ENCODE results near the gene RAB30.

RAB30 gene

DNA sequence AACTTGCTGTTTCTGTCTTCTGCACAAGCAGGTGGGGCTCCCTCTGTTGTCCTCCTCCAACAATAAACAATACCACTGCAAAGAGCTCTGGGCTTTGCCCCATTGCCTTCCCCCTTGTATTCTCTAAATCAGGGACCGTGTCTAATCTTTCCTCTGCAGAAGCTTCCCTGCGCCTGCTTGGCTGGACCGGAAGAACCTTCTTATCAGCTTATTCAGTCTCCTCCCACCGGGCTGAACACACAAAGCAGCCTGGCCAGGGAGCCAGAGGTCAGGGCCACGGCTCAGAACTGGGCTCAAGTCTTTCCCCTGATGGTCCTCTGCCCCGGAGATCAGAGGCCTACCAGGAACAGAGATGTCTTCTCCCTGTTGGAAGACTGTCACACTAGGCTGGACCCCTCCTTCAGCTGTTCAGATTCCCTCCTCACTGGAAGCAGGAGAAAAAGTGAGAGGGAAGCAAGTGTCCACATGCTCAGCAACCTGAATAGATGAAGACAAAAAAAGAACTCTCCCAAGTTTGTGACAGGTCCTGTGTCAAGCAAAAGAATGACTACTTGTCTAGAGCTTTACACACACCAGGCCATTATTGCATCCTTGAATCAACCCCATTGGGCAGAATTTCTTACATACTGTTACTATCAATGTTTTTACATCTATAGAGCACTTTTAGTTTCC, 63.7 kb downstream of the RAB30 start:
- no peak for DNase-seq

DNA sequence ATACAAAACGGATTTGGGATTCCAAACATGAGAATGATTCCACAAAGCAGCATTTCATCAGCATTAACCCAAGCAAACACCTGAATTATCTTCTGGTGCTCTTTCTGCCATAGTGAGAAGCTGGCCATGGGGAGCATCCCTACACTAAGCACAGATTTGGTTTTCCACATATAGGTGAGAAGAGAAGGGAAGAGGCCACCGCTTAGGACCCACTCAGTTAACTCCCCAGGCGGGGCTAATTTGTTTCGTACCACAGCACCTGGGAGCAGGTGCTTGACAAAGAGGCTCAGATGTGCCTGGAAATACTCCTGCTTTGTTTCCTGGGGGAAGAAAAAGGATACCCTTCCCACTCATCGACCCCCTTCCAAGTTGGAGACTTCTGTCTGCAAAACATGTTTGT, 64.2 kb downstream of the RAB30 start:
- DNase-seq = no peak

DNA sequence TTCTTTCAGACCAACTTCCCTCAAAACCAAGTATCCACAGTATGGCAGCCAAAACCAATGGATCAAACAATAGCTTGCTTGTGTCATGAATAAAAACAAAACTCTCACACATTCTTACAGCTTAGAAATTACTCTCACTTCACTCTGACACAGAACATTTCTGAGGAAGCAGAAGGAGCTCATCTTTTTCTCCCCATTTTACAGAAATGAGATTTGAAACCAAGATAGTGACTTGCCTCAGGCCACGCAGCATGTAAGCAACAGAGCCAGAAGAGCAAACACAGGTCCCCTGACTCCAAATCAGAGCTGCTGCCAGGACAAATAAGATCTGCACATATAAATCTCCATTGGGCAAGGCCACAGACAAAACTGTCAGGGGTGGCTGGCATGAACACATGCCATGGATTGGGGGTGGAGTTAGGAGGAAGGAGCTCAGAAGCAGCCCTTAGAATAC, 64.8 kb downstream of the RAB30 start:
- DNase-seq = no peak

DNA sequence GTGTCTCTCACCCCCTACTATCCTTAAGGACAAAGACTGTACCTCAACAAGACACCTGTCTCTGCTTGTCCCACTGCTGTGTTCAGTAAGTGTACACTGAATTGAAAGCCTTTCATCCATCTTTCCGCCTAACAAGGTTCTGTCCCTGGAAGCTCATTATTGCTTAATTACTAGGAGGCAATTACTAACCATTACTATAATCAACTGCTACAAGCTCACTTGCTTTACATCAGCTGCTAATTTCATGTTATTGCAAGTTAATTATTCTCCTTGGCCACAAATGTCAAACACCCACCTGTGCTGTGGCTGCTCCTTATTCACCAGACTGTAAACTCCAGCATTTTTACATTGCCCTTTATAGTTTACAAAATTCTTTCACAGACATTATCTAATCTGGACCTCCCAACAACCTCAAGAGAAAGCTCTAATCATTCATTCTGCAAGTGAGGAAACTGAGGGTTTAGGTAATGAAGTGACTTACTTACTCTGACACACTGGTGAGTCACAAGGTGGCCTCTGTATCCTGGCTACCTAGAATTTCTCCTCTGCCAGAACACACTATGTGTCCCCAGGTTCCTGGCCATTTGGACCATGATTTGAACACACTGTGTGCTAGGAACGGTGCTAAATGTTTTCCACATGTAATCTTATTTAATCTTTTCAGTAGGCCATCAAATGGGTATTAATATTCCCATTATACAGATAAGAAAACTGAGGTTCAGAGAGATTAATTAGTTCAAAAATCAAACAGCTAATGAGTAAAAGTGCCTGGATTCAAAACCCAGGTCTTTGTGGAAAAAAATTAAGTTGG, 66.7 kb downstream of the RAB30 start:
- DNase-seq = no peak

DNA sequence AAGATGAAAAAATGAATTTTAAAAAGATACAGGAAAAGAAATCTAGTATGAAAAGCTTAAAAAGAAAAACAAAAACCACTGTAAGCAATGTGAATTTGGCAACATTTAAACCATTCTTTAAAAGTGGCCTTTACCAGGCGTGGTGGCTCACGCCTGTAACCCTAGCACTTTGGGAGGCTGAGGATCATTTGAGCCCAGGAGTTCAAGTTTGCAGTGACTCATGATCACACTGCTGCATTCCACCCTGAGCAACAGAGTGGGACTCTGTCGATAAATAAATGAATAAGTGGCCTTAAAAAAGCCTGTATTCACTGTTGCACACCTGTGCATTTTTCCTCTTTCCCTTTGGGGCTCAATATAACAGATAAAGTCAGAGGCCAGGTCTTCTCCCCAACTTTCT, 69.2 kb downstream of the RAB30 start:
- no peak for DNase-seq

DNA sequence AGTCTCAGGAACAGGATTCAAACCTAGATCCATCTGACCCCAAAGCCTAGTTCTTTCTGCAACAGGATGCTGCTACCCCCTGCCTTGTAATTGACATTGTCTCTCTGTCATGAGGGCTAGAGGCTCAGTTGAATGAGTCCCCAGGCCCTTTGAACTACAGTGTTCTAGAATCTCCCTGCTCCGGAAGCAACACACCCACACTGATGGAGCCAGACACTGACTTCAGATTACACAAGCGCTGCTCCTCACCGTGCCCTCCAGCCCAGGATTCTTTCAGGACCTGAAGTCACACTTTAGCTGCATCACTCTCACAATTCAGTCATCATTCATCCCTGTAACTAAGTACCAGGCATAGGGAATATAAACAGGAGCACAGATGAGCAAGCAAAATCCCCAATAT, 69.6 kb downstream of the RAB30 start:
- DNase-seq = no peak

DNA sequence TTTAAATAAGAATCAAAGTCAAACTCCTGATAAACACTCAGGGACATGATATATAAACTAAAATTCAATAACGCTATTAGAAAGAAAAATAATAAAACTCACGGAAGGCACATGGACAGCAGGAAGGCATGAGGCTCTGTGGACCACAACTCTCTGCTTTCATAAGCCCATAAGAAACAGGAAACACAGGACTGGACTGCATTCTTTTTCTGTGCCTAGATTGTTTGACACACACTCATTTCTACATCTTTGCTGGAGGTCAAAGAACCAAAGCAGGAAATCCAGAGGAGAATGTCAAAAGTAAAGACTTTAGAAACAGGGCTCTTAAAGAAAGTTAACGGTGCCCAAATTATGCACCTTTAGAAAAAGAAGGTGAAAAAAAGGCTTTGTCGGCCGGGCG, 71.3 kb downstream of the RAB30 start:
- no peak for DNase-seq

DNA sequence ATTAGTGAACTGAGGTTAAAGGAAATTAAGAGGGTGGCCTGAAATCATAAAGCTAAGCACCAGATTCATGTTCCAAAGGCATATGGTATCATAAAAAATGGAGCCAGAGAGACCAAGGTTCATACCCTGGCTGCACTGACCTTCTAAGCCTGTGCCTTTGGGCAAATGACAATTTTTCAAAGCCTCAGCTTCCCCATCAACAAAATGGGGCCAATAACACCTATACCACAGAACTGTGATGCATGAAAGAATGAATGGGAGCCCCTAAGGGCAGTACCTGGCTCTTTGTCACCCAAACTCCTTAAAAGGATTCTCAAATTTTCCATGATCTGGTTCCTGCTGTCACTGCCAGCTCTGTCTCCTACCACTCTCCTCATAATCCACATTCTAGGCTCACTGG, 72.5 kb downstream of the RAB30 start:
- DNase-seq = no peak

DNA sequence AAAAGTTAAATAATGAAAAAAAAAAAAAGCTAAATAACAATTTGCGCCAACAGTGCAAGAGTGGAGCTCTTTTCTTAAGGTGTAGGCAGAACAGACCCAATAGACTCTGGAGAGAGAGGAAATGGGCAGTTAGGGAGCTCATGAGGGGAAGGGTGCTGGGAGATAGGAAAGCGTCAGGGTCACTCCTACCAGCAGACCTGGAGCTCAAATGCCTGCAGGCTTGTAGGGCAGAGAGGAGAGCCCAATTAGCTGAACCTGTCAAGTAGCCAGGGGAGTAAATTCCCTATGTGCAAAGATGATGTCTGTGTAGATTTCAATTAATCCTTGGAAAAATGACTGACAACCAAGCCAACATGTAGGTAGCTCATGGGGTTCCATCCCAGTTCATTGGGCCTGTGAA, 73.0 kb downstream of the RAB30 start:
- DNase-seq = no peak

DNA sequence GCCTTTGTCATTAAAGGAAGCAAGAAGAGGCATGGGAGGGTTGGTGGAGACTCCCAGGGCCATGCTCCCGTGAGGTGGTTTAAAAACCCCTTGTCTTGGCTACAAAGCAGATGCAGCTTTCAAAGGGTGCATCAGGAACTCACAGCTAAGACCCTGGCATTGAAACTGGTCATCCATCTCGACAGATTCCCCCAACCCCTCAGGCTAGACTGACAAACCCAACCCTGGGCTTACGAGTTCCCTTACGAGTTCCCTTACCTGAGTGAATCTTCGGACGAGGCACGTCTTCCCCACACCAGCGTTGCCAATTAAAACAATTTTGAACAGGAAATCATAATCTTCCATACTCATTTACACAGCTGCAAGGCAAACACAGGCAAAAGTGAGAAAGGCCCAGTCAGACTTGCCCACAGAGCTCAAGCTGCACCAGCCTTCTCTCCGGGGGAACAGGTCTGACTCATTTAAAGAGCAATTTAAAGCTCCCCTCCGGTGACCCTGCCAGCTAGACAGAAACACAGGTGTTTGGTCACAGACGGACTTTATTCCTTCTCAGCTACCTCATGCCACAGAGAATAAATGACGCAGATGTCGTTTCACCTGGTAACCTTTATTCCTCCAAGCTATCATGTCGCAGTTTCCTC, 74.6 kb downstream of the RAB30 start:
- DNase-seq = no peak

DNA sequence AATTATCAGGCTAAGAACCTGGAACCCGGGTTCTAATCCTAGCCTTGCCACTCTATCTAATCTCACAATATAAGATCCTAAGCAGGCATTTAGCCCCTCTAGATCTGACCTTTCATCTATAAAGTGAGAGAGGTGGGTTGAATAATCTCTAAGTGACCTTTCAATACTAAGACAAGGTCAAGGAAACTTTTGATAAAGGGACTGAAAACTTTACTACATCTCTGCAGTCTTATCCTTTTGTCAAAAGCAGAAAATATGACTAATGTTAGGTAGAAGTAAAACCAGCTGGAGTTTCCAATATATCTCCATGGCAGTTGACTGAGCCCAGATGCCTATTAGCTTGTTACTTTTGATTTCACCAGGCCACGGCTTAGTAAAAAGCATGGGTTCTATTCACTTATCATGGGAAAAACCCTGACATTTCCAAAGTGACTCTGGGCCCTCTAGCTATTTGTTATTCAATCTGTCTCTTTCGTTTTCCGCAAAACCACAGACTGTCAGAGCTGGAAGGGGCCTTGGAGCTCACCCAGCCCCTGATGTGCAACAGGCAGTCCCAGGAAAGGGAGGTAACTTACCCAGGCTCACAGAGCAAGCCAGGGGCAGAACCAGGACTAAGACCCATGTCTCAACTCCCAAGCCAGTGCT, 75.8 kb downstream of the RAB30 start:
- DNase-seq = no peak

DNA sequence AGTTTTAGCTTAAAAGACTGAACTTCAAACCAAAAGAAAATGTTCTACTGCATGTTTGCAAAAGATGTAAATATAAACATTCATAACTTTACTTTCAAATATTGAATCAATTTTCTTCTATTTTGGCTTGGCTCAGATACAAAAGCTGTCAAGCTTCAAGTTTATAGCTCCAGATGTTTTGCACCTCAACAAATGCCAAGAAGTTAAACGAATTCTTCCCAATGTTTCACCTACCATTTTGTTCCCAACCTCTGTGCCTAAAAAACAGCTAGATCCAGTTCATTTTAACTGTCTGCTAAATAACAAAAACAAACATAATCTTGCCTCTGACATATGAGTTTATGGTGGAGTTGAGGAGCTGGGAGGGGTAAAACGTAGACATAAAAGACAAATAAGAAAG, 76.5 kb downstream of the RAB30 start:
- DNase-seq = no peak

DNA sequence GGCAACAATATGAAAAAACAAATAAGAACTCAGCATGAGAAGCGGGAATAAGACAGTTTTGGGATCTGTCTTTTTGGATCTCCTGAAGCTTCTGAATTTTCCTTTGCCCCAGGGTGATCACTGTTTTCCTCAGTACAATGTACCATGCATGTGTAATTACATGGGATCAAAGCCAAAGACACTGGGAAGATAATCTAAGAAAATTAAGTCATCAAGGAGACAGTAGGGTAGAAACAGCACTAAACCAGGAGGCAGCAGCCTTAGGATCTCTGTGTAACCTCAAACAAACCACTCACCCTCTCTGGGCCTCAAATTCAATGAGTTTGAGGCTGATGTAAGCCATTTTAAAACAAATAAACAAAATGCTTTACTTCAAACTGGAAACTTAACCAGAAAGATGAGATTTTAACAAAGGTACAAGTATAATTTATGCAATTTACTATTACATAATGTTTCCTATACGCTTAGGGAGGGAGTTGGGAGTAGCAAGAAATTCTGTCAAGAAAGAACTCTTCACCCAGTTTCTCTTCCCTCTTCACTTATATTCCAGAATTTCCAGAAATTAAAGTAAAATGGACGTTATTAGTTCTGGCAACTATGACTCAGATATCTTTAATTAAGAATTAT, 77.0 kb downstream of the RAB30 start:
- DNase-seq = no peak

DNA sequence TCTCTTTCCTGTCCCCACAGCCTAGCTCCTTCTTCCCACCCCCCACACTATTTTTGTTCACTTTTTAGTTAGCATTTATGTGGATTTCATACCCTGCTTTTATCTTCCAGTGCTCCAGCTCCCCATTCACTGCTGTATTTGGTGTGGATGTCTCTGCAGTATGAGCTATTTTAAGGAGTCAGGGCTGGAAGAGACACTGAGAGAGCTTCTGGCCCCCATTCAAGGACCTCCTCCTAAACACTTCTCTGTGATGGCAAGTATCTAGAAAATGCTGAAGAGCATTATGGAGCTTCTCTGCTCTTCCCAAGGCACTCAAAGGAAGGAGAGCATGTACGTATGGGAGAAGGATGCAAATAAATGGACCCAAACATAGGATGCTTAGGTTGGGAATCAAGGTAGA, 79.5 kb downstream of the RAB30 start:
- no peak for DNase-seq

DNA sequence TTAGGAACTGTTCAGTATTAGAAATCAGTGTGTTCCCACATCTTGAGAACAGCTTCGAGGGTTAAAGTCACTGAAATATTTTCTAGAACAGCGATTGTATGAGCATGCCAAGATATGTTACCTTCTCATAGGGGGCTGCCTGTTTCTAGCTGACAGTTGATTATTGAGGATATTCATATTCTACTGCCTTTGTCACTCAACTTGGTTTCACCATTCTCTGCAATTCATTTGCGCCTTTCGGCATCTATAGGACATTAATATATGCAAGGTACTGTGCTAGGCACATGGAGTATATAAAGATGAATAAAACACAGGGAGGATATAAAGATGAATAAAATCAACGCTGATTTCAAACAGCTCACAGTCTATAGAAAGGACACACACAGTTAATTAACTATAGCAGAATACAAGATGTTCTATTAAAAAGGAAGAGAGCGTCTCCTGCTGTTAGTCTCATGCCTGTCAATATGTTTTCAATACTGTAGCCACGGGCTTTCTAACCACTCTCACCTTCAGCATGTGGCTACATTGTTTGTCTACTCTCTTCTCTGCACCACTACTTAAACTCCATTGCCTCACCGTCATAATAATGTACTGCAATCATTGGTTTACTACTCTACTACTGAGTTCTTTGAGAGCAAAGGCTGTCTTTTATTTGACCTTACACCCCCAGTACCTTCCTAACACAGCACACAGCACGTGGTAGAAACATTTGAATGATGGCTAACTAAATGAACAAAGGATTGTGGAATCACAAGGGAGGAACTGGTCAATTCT, 81.9 kb downstream of the RAB30 start:
- DNase-seq = no peak

DNA sequence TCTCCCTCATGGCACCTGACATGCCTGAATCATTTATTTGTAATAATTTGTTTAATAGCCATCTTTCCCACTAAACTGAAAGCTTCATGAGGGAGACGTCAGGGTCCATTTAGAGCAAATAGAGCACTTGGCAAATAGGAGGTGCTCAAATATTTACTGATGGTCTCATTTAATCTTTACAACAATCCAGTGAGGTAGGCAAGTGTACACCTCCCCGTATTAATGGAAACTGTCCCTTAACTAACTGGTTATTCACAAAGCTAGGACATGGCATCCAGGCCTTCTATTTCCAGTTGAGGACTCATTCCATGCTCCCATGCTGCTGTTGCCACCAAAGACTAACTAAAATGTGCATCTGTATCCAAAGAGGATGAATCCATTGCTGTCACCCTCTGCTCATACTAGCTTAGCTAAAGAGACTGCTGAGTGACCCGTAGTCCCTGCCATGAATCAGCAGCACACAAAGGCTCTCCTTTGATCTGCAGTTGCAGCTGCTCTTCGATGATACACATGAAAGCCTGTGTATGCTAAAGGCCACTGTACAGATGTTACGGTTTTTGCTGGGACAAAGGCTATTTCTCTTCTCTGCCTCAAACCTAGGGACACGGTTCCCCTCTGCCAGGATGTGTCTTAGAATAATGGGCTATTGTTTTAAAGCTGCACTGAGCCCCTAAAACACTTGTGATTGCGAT, 82.6 kb downstream of the RAB30 start:
- no peak for DNase-seq

DNA sequence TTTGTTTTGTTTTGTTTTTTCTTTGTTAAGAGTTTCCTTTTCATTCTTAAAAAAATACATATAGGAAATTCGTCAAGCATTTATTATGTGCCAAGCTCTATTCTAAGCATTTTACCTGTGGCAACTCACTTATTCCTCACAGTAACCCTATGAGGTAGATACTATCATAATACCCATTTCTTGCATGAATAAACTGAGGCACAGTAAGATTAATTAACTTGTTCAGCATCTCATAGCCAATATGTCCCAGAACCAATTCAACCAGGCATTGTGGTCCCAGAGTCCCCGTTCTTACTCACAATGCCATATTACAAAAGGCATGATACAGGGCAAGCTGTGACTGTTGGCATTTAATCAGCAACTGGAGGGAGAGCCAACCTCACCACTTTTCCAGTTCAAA, 83.7 kb downstream of the RAB30 start:
- no peak for DNase-seq

DNA sequence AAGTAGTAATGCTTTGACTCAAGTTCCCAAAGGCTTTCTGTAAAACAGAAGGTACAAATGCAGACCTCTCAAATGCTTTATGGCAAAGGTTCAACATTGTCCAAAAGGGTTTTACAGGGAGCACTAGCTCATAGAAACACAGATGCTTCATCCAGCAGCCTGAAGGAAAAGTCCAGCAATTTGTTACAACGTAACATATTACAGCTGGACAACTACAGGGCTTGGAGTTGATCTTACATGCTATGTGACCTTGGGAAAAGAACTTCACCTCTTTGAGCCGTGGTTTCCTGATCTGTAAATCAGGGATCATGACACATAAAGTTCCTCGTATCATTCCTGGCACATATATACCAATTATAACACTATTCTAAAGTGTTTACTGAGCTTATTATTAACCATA, 85.3 kb downstream of the RAB30 start:
- DNase-seq = no peak

DNA sequence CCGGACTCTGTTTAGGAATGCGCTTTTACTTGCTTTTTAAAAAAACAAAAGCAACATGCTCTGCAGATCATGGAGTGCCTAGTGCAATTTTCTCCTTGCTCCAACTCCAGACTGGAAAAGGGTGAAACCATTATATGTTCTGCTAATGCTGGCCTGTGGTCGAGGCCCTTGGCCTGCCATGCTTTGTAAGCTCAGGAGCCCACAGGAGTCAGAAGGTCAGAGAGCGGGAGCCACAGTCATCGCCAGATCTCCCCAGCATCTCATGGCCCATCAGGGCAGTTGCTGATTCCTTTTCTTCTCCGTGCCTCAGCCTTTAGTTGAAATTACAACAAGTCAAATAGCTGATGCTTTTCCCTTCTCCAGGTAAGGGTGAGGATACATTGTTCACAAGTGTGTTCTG, 89.8 kb downstream of the RAB30 start:
- DNase-seq = no peak

DNA sequence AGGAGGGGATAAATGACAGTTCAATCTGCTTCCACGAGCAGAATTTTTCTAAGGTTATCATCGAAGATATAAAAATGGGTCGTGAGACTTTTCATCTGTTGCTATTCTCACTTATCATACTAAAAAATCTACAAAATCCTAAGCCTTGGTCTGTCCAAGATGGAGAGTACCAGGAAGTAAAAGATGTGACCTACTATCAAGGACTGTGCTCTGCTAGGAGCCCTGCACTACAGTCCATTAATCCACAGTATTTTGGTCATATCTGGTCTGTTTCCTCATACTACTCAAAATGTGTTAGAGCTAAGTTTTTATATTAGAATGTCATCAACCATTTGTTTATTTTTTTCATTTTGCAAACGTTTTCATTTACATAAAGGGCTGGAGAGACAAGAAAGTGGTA, 90.8 kb downstream of the RAB30 start:
- no peak for DNase-seq

DNA sequence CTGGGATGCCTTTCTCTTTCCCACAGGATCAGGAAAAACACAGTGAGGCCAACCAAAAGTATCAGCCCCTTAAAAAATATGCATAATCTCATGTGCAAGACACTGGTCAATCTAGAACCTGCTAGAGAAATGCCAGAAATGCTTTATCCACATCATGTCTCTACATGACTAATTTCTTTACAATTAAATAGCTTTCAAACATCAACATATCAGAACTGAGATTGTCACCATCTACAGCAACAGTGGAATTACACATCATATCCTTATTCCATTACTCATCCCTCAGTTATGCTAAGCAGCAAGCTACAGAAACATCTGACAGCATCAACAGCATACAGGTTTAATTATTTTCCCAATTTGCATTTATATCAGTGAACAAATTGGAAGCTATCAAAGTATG, 91.4 kb downstream of the RAB30 start:
- no peak for DNase-seq

DNA sequence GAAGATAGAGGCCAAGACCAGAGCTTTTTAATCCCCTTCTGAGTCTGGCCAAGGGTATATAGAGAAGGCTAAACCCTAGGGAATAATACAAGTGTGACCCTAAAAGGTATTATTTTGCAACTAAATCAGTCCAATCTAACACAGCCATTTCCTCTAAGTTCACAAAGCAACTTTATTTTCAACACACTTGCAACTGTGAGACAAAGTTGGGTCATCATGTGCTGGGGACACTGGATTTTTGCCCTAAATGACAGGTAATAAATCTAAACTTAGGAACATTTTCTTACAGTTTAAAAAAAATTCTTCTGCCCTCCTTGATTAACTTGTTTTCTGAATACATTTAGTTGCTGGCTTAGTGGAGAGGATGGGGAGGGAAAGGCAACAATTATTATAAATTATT, 91.9 kb downstream of the RAB30 start:
- no peak for DNase-seq
